WTC11 (cell line): Measurements from ENCODE around the gene SERPINB12. TPM values are rescaled to one million over a fixed set of nuclear protein-coding genes. Genes with fewer than 3 reads are reported as not detected.

Experiments
- ATAC-seq: fragments of 200-7000 bp; cut with Tn5 transposase; 2 replicates; pipeline ENCODE4 v1.10.0; 2021; ENCODE audit warnings: mild to moderate bottlenecking, moderate library complexity
- CTCF ChIA-PET: fragments of 300-600 bp; sonication (Branson Sonifier 250); formaldehyde crosslinking; loops from one replicate; lab custom pipeline; 2021; ENCODE audit warnings: antibody characterized with exemption; lab: Charles Lee
- POLR2A ChIA-PET: fragments of 350-600 bp; sonication (Branson Sonifier 250); formaldehyde crosslinking; loops from one replicate; lab custom pipeline; 2021; ENCODE audit warnings: antibody characterized with exemption; lab: Charles Lee
- DNase-seq: peaks from one replicate; pipeline ENCODE4 v3.0.0; 2021; ENCODE audit warnings: low spot score
- H3K27ac Mint-ChIP-seq: 2 replicates; pipeline ENCODE4 v1.8.0; 2021; ENCODE audit warnings: mixed read lengths
- H3K27me3 Mint-ChIP-seq: 2 replicates; pipeline ENCODE4 v1.8.0; 2021; ENCODE audit warnings: low read depth, mild to moderate bottlenecking, moderate library complexity, mixed read lengths
- H3K36me3 Mint-ChIP-seq: 2 replicates; pipeline ENCODE4 v1.8.0; 2021; ENCODE audit warnings: mixed read lengths
- H3K4me1 Mint-ChIP-seq: 2 replicates; pipeline ENCODE4 v1.8.0; 2022; ENCODE audit warnings: mixed read lengths
- H3K4me3 Mint-ChIP-seq: 2 replicates; pipeline ENCODE4 v1.8.0; 2021; ENCODE audit warnings: mild to moderate bottlenecking, moderate library complexity, mixed read lengths
- H3K9me3 Mint-ChIP-seq: 2 replicates; pipeline ENCODE4 v1.8.0; 2021; ENCODE audit warnings: mixed read lengths
- EMX1 ChIP-seq: fragments of 250-450 bp; sonication (Bioruptor Pico); IDR thresholded peaks from 2 replicates; pipeline ENCODE4 v1.8.0; 2021; ENCODE audit warnings: mild to moderate bottlenecking
- FOXK1 ChIP-seq: sonication (generic); formaldehyde crosslinking; IDR thresholded peaks from 2 replicates; pipeline ENCODE4 v1.8.0; 2022; ENCODE audit warnings: mild to moderate bottlenecking, moderate library complexity, missing genetic modification reagents
- IRF2 ChIP-seq: sonication (generic); formaldehyde crosslinking; IDR thresholded peaks from 2 replicates; pipeline ENCODE4 v1.8.0; 2022; ENCODE audit warnings: low read depth, missing genetic modification reagents, borderline replicate concordance
- JAZF1 ChIP-seq: fragments of 250-450 bp; sonication (Bioruptor Pico); IDR thresholded peaks from 2 replicates; pipeline ENCODE4 v1.9.0; 2021; ENCODE audit warnings: moderate library complexity, mild to moderate bottlenecking, inconsistent platforms
- KAT7 ChIP-seq: sonication (generic); formaldehyde crosslinking; IDR thresholded peaks from 2 replicates; pipeline ENCODE4 v1.8.1; 2023; ENCODE audit warnings: missing genetic modification reagents, mild to moderate bottlenecking, borderline replicate concordance
- SMAD3 ChIP-seq: sonication (generic); formaldehyde crosslinking; IDR thresholded peaks from 2 replicates; pipeline ENCODE4 v1.8.0; 2022; ENCODE audit warnings: missing genetic modification reagents, mild to moderate bottlenecking, borderline replicate concordance
- SMAD4 ChIP-seq: sonication (generic); formaldehyde crosslinking; IDR thresholded peaks from 2 replicates; pipeline ENCODE4 v1.8.0; 2022; ENCODE audit warnings: mild to moderate bottlenecking, missing genetic modification reagents
- TEAD1 ChIP-seq: sonication (generic); formaldehyde crosslinking; IDR thresholded peaks from 2 replicates; pipeline ENCODE4 v1.8.0; 2022; ENCODE audit warnings: mild to moderate bottlenecking, missing genetic modification reagents
- ZNF317 ChIP-seq: sonication (generic); formaldehyde crosslinking; IDR thresholded peaks from 2 replicates; pipeline ENCODE4 v1.8.1; 2023; ENCODE audit warnings: low read depth, mild to moderate bottlenecking, moderate library complexity, missing genetic modification reagents, borderline replicate concordance
- total RNA-seq: library from RNA; stranded (reverse); gene quantifications from 3 replicates; pipeline ENCODE4 v1.2.3, GENCODE V29; 2021
- TF ChIP-seq, protein P1 (sequence below): sonication (generic); formaldehyde crosslinking; IDR thresholded peaks from 2 replicates; pipeline ENCODE4 v1.8.1; 2022; ENCODE audit warnings: low read depth, mild to moderate bottlenecking, moderate library complexity, missing genetic modification reagents, borderline replicate concordance
- TF ChIP-seq, protein P2 (sequence below): fragments of 250-450 bp; sonication (Bioruptor Pico); IDR thresholded peaks from 2 replicates; pipeline ENCODE4 v2.1.2; 2022; ENCODE audit warnings: mild to moderate bottlenecking, moderate library complexity
- TF ChIP-seq, protein P3 (sequence below): fragments of 250-450 bp; sonication (Bioruptor Pico); conservative IDR thresholded peaks from 2 replicates; pipeline ENCODE4 v1.9.0; 2021; ENCODE audit warnings: mild to moderate bottlenecking
- TF ChIP-seq, protein P4 (sequence below): sonication (generic); formaldehyde crosslinking; IDR thresholded peaks from 2 replicates; pipeline ENCODE4 v1.8.0; 2022; ENCODE audit warnings: mild to moderate bottlenecking, missing genetic modification reagents
- TF ChIP-seq, protein P5 (sequence below): sonication (generic); formaldehyde crosslinking; conservative IDR thresholded peaks from 2 replicates; pipeline ENCODE4 v1.8.1; 2022; ENCODE audit warnings: mild to moderate bottlenecking, missing genetic modification reagents
- TF ChIP-seq, protein P6 (sequence below): sonication (generic); formaldehyde crosslinking; IDR thresholded peaks from 2 replicates; pipeline ENCODE4 v1.8.0; 2023; ENCODE audit warnings: missing genetic modification reagents, mild to moderate bottlenecking, borderline replicate concordance
- TF ChIP-seq, protein P7 (sequence below): sonication (generic); formaldehyde crosslinking; IDR thresholded peaks from 2 replicates; pipeline ENCODE4 v1.8.1; 2022; ENCODE audit warnings: mild to moderate bottlenecking, missing genetic modification reagents, moderate library complexity, borderline replicate concordance

SERPINB12 gene
- total RNA-seq, 1 experiment from 2014 or later, result not detected

DNA sequence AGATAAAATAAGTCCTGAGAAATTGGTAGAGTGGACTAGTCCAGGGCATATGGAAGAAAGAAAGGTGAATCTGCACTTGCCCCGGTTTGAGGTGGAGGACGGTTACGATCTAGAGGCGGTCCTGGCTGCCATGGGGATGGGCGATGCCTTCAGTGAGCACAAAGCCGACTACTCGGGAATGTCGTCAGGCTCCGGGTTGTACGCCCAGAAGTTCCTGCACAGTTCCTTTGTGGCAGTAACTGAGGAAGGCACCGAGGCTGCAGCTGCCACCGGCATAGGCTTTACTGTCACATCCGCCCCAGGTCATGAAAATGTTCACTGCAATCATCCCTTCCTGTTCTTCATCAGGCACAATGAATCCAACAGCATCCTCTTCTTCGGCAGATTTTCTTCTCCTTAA is 54.8 kb downstream of the SERPINB12 start:
- ChIA-PET CTCF (interaction anchor here (0.6 kb wide), 1 partner anchor 49 kb away, joined by 3 read pairs; no protein-coding TSS in a partner anchor), POLR2A (no interaction called here)
- ATAC-seq (no peak), DNase-seq (no peak)
- no peak overlapping the region for H3K27ac Mint-ChIP-seq
- H3K4me3 Mint-ChIP-seq, result no peak overlapping the region
- H3K36me3 Mint-ChIP-seq, result no peaks in the 10 kb centered on the region
- H3K4me1 Mint-ChIP-seq, result peaks cover 4% of the 10 kb centered on the region
- TF ChIP-seq, protein P1, sequence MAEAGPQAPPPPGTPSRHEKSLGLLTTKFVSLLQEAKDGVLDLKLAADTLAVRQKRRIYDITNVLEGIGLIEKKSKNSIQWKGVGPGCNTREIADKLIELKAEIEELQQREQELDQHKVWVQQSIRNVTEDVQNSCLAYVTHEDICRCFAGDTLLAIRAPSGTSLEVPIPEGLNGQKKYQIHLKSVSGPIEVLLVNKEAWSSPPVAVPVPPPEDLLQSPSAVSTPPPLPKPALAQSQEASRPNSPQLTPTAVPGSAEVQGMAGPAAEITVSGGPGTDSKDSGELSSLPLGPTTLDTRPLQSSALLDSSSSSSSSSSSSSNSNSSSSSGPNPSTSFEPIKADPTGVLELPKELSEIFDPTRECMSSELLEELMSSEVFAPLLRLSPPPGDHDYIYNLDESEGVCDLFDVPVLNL (CRISPR knock-in tag), result no peak
- no peak for TF ChIP-seq FOXK1 (CRISPR knock-in tag)
- TF ChIP-seq SMAD4, result no peak
- no peak for TF ChIP-seq ZNF317
- TF ChIP-seq, protein P2, sequence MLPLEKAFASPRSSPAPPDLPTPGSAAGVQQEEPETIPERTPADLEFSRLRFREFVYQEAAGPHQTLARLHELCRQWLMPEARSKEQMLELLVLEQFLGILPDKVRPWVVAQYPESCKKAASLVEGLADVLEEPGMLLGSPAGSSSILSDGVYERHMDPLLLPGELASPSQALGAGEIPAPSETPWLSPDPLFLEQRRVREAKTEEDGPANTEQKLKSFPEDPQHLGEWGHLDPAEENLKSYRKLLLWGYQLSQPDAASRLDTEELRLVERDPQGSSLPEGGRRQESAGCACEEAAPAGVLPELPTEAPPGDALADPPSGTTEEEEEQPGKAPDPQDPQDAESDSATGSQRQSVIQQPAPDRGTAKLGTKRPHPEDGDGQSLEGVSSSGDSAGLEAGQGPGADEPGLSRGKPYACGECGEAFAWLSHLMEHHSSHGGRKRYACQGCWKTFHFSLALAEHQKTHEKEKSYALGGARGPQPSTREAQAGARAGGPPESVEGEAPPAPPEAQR, result no peak
- TF ChIP-seq, protein P3, sequence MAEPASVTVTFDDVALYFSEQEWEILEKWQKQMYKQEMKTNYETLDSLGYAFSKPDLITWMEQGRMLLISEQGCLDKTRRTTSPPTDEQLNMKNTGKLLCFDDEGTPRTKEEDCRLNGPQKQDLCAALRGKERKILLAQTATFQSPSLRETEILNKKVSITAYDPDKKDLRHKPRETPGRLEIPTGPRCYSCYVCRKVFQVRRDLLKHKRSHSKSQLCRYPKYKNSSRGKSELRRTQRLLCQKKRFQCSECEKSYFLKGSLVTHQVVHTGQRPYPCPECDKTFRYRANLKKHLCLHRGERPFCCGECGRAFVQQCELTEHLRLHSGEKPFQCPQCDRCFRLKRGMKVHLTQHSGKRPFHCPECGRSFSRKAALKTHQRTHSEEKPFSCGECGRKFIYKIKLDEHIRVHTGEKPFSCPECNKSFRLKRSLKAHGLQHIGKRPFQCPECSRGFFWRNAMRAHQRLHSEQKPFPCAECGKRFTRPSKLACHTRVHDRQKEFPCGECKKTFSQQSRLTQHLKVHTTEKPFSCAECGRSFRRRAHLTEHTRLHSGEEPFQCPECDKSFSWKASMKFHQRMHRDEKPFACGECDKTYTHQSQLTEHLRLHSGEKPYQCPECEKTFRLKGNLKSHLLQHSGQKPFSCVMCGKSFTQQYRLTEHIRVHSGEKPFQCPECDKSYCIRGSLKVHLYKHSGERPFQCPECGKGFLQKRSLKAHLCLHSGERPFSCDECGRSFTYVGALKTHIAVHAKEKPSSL (CRISPR knock-in tag), result no peak
- TF ChIP-seq, protein P4, sequence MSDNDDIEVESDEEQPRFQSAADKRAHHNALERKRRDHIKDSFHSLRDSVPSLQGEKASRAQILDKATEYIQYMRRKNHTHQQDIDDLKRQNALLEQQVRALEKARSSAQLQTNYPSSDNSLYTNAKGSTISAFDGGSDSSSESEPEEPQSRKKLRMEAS (CRISPR knock-in tag), result no peak
- TF ChIP-seq, protein P5, sequence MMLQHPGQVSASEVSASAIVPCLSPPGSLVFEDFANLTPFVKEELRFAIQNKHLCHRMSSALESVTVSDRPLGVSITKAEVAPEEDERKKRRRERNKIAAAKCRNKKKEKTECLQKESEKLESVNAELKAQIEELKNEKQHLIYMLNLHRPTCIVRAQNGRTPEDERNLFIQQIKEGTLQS (CRISPR knock-in tag), result no peak
- no peak for TF ChIP-seq EMX1 (CRISPR knock-in tag)
- TF ChIP-seq, protein P6, sequence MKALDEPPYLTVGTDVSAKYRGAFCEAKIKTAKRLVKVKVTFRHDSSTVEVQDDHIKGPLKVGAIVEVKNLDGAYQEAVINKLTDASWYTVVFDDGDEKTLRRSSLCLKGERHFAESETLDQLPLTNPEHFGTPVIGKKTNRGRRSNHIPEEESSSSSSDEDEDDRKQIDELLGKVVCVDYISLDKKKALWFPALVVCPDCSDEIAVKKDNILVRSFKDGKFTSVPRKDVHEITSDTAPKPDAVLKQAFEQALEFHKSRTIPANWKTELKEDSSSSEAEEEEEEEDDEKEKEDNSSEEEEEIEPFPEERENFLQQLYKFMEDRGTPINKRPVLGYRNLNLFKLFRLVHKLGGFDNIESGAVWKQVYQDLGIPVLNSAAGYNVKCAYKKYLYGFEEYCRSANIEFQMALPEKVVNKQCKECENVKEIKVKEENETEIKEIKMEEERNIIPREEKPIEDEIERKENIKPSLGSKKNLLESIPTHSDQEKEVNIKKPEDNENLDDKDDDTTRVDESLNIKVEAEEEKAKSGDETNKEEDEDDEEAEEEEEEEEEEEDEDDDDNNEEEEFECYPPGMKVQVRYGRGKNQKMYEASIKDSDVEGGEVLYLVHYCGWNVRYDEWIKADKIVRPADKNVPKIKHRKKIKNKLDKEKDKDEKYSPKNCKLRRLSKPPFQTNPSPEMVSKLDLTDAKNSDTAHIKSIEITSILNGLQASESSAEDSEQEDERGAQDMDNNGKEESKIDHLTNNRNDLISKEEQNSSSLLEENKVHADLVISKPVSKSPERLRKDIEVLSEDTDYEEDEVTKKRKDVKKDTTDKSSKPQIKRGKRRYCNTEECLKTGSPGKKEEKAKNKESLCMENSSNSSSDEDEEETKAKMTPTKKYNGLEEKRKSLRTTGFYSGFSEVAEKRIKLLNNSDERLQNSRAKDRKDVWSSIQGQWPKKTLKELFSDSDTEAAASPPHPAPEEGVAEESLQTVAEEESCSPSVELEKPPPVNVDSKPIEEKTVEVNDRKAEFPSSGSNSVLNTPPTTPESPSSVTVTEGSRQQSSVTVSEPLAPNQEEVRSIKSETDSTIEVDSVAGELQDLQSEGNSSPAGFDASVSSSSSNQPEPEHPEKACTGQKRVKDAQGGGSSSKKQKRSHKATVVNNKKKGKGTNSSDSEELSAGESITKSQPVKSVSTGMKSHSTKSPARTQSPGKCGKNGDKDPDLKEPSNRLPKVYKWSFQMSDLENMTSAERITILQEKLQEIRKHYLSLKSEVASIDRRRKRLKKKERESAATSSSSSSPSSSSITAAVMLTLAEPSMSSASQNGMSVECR (CRISPR knock-in tag), result no peak
- TF ChIP-seq KAT7, result no peak
- no peak for TF ChIP-seq SMAD3 (CRISPR knock-in tag)
- TF ChIP-seq, protein P7, sequence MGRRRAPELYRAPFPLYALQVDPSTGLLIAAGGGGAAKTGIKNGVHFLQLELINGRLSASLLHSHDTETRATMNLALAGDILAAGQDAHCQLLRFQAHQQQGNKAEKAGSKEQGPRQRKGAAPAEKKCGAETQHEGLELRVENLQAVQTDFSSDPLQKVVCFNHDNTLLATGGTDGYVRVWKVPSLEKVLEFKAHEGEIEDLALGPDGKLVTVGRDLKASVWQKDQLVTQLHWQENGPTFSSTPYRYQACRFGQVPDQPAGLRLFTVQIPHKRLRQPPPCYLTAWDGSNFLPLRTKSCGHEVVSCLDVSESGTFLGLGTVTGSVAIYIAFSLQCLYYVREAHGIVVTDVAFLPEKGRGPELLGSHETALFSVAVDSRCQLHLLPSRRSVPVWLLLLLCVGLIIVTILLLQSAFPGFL (CRISPR knock-in tag), result no peak
- TF ChIP-seq IRF2 (CRISPR knock-in tag), result no peak
- no peak for TF ChIP-seq JAZF1 (CRISPR knock-in tag)
- TF ChIP-seq TEAD1 (CRISPR knock-in tag), result no peak
- no peaks in the 10 kb centered on the region for H3K27me3 Mint-ChIP-seq
- H3K9me3 Mint-ChIP-seq, result peaks cover 4% of the 10 kb centered on the region; the same call in 1 of the 2 replicates
